Stimulated activated CD8-positive, alpha-beta memory T cell treated with anti-CD3 and anti-CD28 coated beads, Interleukin-7, amount 100 ng/mL, for 1 hour (primary cell): ENCODE results near the gene KRTAP4-3.
"Not testable (repeated sequence)": the region's sequence is repeated elsewhere in the genome, so short reads cannot be mapped to it uniquely, and the experiment has no call there.

Experiments
- DNase-seq, 2 donors: peaks; one replicate each; pipeline ENCODE4 v3.0.0-alpha.2; 2020; ENCODE audit warnings: low read depth in 2 of 2

Gene KRTAP4-3

DNA sequence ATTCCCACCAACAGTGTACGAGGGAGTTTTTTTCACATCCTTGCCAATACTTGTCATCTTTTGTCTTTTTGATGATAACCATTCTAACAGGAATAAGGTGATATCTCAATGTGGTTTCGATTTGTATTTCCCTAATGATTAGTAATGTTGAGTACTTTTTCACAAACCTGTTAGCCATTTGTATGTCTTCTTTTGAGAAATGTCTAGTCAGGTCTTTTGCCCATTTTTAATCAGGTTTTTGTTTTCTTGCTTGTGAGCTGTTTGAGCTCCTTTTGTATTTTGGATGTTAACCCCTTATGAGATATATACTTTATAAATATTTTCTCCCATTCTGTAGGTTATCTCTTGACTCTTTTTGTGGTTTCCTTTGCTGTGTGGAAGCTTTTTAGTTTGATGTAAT lies 16.5 kb downstream of the KRTAP4-3 start:
- no peak for DNase-seq

DNA sequence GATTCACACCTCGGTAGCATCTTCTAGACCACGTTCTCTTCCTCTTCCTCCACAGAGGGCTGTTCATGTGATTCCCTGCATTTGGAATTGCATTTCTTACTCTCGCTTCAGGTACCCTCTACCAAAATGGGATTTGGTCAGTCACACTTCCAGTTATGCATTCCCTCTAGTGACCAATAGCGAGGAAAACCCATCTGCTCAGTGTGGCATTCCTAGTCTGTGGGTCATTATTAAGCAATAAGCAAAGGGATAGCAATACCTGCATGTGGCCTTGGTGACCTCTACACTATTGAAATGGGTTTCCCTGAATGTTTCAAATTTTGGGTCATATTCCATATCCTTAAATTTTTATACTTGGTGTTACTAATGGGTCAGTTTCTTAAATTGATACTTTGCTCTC lies 18.0 kb downstream of the KRTAP4-3 start:
- no peak for DNase-seq

GRCh38 chr17:41149652-41149985 lies 18.4 kb downstream of the KRTAP4-3 start, which contains the start of gene KRTAP4-5:
Gene KRTAP4-5 (minus strand): TSS chr17:41149825. CDS start chr17:41149767, 58 bp downstream.
- no peak for DNase-seq

DNA sequence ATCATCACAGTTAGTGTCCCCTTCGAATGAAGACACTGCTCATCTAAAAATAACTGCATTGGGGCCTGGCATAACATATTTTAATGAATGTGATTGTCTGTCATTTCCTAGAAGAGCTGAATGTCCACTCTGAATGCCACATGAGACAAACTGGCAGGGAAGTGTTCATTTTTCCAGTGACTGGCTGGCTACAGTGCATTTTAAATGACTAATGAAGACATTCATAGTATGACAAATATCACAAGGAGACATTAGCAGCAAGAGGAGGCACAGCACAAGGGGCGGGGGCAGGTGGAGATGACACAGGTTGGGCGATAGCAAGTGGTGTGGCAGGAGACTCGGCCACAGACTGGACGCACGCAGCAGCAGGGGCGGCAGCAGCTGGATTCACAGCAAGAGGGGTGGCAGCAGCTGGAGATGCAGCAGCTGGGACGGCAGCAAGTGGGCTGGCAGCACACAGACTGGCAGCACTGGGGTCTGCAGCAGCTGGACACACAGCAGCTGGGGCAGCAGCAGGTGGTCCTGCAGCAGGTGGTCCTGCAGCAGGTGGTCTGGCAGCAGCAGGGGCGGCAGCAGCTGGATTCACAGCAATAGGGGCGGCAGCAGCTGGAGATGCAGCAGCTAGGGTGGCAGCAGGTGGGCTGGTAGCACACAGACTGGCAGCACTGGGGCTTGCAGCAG lies 18.9 kb downstream of the KRTAP4-3 start:
- not testable (repeated sequence) for DNase-seq

- DNase-seq: no peak
Measured at GRCh38 chr17:41147531-41148204, 20.4 kb downstream of the KRTAP4-3 start.

- DNase-seq: no peak
Measured at GRCh38 chr17:41145261-41145660, 22.8 kb downstream of the KRTAP4-3 start.

DNA sequence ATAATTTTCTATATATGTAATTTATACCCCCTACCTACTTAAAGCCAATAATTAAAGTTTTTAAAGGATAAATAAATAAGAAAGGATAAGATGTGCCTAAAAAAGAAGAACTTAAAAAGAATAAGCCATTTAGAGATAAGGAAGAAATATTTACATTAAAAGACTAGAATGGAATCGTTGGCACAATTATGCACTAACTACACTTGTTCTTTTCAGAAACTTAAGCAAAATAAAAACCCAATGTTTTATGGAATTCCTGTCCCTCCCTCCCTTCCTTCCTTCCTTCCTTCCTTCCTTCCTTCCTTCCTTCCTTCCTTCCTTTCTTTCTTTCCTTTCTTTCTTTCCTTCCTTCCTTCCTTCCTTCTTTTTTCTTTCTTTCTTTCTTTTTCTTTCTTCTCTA lies 23.2 kb downstream of the KRTAP4-3 start:
- no peak for DNase-seq

- DNase-seq: no peak
Measured at GRCh38 chr17:41141361-41141760, 26.7 kb downstream of the KRTAP4-3 start.

DNA sequence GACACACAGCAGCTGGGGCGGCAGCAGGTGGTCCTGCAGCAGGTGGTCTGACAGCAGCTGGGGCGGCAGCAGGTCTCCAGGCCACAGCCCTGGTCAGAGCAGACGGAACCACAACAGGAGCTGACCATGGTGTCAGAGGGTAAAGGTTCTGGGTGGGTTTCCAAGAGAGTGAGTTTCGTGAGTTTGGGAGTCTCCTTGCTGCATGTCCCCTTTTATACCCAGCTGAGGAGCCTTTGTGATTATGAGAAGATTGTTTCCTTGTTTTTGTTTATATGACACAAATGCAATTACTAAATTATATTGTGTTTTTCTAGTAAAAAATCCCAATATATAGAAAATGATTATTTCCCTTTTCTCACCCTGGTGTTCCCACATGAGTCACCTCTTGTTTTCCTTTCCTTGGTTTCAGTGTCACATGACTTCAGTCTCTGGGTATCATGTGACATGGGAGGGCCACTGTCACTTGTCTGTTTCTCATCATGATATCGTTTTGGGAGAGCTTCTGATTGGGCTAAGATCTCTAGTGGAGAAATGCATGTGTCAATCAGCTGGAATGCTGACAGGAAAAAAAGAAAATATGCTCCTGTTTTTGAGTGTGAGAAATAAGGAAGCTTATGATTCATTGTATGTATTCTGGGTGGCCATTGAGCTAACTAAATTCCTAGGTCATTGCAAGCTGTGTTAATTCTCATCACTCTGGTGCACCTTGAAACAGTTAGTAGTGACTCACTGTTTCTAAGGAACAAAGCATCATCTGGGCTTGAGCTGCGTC lies 27.5 kb downstream of the KRTAP4-3 start, which contains the start of gene KRTAP4-6:
TSS of gene KRTAP4-6 (minus strand) at position 185 of the 772 bp plus-strand sequence. CDS start at position 128, 57 bp downstream.
- DNase-seq: no peak

DNA sequence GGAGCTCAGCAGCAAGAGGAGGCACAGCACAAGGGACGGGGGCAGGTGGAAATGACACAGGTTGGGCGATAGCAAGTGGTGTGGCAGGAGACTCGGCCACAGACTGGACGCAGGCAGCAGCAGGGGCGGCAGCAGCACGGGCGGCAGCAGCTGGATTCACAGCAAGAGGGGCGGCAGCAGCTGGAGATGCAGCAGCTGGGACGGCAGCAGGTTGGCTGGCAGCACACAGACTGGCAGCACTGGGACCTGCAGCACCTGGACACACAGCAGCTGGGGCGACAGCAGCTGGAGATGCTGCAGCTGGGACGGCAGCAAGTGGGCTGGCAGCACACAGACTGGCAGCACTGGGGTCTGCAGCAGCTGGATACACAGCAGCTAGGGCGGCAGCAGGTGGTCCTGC lies 28.2 kb downstream of the KRTAP4-3 start:
- not testable (repeated sequence) for DNase-seq

- no peak for DNase-seq
Measured at GRCh38 chr17:41133880-41134735, 33.9 kb downstream of the KRTAP4-3 start.

GRCh38 chr17:41131979-41132378 lies 36.0 kb downstream of the KRTAP4-3 start:
- DNase-seq: no peak

DNA sequence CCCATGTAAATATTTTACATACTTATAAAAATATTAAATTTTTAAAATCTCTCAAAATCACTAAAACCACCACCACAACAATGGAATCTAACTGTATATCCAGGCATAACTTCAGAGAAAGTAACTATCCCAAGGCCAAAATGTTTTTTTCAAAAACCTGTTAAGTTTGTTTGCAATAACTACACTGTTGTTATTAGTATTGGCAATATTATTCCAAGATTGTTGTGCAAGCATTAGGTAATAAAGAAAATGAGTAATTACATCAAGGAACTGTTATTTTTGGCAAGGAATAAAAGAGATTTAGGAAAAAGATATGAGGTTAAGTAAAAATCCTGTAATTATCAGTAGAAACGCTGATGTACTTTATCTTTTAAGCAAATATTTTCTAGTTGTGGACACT lies 40.6 kb downstream of the KRTAP4-3 start:
- no peak for DNase-seq

DNA sequence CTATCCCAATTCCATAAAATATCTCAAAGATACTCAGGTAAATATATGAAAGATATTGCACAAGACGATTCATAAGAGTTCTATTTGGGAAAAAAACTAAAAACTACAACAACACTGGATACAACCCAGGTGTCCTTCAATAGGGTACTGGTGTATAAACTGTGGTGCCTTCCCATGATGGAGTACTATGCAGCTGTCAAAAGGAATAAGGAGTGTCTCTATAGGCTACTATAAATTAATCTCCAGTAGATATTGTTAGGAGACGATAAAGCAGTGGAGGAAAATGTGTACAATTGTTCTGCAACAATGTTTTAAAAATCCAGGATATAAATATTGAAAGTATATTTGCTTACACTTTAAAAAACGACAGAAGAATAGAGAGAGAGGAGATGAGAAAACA lies 41.6 kb downstream of the KRTAP4-3 start:
- no peak for DNase-seq

DNA sequence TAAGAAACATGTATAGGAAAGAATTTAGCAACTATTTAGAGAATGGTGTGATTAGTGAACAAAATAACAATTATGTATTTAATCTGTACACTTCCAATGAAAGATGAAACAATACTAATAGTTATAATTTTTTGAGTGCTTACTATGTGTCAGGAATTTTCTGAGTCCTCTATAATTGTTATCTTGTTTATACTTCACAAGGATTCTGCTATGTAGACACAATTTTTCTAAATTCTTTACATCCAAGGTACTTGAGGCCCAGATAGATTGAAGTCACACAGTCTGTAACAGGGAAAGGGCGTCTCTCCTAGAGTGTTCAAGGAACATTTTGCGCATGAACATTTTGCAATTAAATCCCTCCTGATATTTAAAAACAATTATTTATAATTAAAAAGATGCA lies 43.0 kb downstream of the KRTAP4-3 start:
- no peak for DNase-seq

DNA sequence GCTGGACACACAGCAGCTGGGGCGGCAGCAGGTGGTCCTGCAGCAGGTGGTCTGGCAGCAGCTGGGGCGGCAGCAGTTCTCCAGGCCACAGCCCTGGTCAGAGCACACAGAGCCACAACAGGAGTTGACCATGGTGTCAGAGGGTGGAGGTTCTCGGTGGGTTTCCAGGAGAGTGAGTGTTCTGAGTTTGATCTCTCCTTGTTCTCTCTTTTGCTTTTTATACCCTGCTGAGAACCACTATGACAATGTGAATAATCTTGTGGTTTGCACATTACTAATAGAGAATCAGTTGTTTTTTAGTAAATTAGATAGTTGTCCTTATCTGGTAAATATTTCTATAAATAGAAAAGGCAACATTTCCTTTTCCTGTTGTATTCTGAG lies 44.0 kb downstream of the KRTAP4-3 start, which contains the start of gene KRTAP4-12:
TSS of gene KRTAP4-12 (minus strand) at position 192 of the 381 bp plus-strand sequence. CDS start at position 132, 60 bp downstream.
- DNase-seq: not testable (repeated sequence)

DNA sequence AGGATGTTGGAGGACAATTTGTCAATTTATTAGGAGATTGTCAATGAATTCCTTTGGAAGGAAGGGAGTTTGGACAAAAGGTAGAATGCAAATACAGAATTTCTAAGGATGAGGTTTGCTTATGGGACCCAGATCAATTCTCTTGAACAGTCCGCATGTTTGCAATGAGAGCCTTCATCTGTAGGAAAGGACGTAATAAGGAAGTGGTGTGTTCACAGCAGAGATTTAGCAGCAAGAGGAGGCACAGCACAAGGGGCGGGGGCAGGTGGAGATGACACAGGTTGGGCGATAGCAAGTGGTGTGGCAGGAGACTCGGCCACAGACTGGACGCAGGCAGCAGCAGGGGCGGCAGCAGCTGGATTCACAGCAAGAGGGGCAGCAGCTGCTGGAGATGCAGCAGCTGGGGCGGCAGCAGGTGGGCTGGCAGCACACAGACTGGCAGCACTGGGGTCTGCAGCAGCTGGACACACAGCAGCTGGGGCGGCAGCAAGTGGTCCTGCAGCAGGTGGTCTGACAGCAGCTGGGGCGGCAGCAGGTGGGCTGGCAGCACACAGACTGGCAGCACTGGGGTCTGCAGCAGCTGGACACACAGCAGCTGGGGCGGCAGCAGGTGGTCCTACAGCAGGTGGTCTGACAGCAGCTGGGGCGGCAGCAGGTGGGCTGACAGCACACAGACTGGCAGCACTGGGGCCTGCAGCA lies 44.6 kb downstream of the KRTAP4-3 start:
- not testable (repeated sequence) for DNase-seq

- DNase-seq: no peak
Measured at GRCh38 chr17:41121742-41122141, 46.3 kb downstream of the KRTAP4-3 start.

DNA sequence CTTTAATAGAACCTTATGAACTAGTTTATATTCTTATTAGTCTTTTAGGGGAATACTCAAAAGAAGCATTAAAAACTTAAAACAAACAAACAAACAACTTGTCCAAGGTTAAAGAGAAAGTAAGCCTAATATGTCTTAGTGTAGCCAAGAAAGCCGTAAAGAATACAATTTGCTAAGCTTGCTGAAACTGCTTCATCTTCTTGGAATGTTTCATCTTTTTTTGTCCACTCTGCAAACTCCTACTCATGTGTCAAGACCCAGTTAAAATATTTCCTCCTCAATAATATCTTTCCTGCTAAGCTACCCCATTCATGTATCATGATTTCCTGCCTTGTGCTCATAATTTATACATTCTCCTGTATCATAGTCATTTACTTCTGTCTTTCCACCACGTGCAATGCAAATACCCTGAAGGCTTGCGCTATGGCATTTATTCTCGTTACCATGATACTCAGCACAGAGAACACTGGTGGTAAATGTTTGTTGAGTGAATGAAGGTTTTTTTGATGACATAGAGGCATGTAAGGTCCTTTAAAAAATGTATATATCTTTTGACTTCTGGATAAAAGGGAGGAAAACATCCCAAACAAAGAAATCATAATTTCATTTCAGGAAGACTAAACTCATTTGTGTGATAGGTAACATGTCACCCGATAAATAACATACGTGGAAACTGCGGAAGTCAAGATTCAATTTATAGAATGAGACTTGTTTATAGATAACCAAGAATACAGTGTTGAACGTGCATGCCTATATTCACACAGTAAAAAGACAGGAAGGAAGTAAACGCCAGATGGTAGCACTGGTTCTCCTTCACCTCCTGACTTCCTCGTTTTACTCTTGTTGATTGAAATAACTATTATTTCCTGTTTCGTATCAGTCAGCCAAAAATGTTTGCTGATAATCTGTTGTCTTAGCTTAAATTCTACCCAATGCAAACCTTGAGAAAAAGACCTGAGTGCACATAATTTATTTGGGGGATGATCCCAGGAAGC lies 48.0 kb downstream of the KRTAP4-3 start:
- DNase-seq: not testable (repeated sequence)

DNA sequence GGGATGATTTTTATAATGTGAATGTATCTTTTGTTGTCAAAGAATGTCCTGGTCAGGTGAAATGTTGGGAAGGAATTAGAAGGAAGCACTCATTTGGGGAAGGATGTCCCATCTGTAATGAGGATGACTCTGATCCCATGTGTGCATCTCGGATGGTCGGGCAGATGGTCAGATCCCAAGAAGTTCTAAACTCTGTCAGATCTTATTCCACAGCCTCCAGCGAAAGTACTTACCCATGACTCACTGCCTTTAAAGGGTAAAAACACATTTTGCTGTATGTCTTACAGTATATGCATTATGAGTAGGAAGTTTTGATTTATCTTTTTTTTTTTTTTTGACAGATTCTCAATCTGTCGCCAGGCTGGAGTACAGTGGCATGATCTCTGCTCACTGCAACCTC lies 49.3 kb downstream of the KRTAP4-3 start:
- DNase-seq: no peak
